Left cardiac atrium (tissue), 2 donors: Measurements from ENCODE around the gene RSPH3. TPM values are rescaled to one million over a fixed set of nuclear protein-coding genes. Genes with fewer than 3 reads are reported as not detected.

Experiments
- total RNA-seq, 2 donors: library from RNA; stranded (reverse); fragmentation: NEBNext Ultra II Directional; extraction: Animal tissue kit (Norgen Biotek cat#: 25700); gene quantifications; one replicate each; pipeline ENCODE4 v1.2.1, GENCODE V29; 2021
- donor health status: DM: no; HTN: yes; CAD: no; lungs with severe emphysema.
- donor health status: DM: yes; HTN: yes; CAD: no.

Gene RSPH3
- total RNA-seq, 2 donors from 2014 or later: 9.1 to 10.1 TPM

Other genes with a start within 250 kb of the RSPH3 start
- 100 to 1,000 TPM; 140 to 217 TPM for gene EZR, start 180.8 kb downstream of the RSPH3 start, total RNA-seq
- 1 to 10 TPM; 1.6 to 2.6 TPM for gene TAGAP, start 44.8 kb upstream of the RSPH3 start, total RNA-seq
- 1 to 10 TPM in 1 of 2 donors, under 1 TPM in 1; 0.63 to 1.6 TPM for gene FNDC1, start 169.2 kb upstream of the RSPH3 start, total RNA-seq